Smooth muscle cell (in vitro differentiated cells): ENCODE results near the gene DDX21. TPM values are rescaled to one million over a fixed set of nuclear protein-coding genes. Genes with fewer than 3 reads are reported as not detected.
"Not testable (repeated sequence)": the region's sequence is repeated elsewhere in the genome, so short reads cannot be mapped to it uniquely, and the experiment has no call there.

Experiments
- DNase-seq: peaks from one replicate; lab custom pipeline; 2025; ENCODE audit not compliant: unreplicated experiment; lab: John Stamatoyannopoulos, UW
- H2AFZ ChIP-seq: fragments of 200-600 bp; sonication (generic); 2 replicates; pipeline ENCODE4 v1.6.0; 2016; ENCODE audit warnings: antibody characterized with exemption, low read depth, mild to moderate bottlenecking
- H3F3A ChIP-seq: fragments of 200-600 bp; sonication (generic); 2 replicates; pipeline ENCODE4 v1.6.0; 2017; ENCODE audit warnings: antibody characterized with exemption, low read depth
- H3K27ac ChIP-seq: fragments of 200-600 bp; sonication (generic); 2 replicates; pipeline ENCODE4 v1.5.1; 2016; ENCODE audit warnings: low read depth, mild to moderate bottlenecking
- H3K27me3 ChIP-seq: fragments of 200-600 bp; sonication (generic); 2 replicates; pipeline ENCODE4 v1.6.1; 2016; ENCODE audit warnings: low read depth, mild to moderate bottlenecking
- H3K36me3 ChIP-seq: fragments of 200-600 bp; sonication (generic); 2 replicates; pipeline ENCODE4 v1.5.1; 2016; ENCODE audit warnings: low read depth
- H3K4me1 ChIP-seq: fragments of 200-600 bp; sonication (generic); 2 replicates; pipeline ENCODE4 v1.5.1; 2016; ENCODE audit warnings: low read depth
- H3K4me2 ChIP-seq: fragments of 200-600 bp; sonication (generic); 2 replicates; pipeline ENCODE4 v1.6.0; 2016; ENCODE audit warnings: mild to moderate bottlenecking
- H3K4me3 ChIP-seq: fragments of 200-600 bp; sonication (generic); 2 replicates; pipeline ENCODE4 v1.5.1; 2016; ENCODE audit warnings: mild to moderate bottlenecking
- H3K79me2 ChIP-seq: fragments of 200-600 bp; sonication (generic); 2 replicates; pipeline ENCODE4 v1.6.0; 2016; ENCODE audit warnings: low read depth, mild to moderate bottlenecking
- H3K9ac ChIP-seq: fragments of 200-600 bp; sonication (generic); 2 replicates; pipeline ENCODE4 v1.6.0; 2016; ENCODE audit warnings: low read depth
- H3K9me3 ChIP-seq: fragments of 200-600 bp; sonication (generic); replicated peaks from 2 replicates; pipeline ENCODE4 v1.5.1; 2016; ENCODE audit warnings: low read depth
- H4K20me1 ChIP-seq: fragments of 200-600 bp; sonication (generic); 2 replicates; pipeline ENCODE4 v1.6.0; 2016; ENCODE audit warnings: low read depth
- CTCF ChIP-seq: fragments of 200-600 bp; sonication (generic); IDR thresholded peaks from 2 replicates; pipeline ENCODE4 v1.5.1; 2017; ENCODE audit warnings: borderline replicate concordance, mild to moderate bottlenecking, antibody characterized with exemption; ENCODE audit not compliant: insufficient read depth, poor library complexity, severe bottlenecking
- WGBS: methylation state at CpG from one replicate; pipeline ENCODE4 v1.1.7; 2016; ENCODE audit warnings: low lambda C conversion rate; 5-methylcytosine and 5-hydroxymethylcytosine counted together
- polyA plus RNA-seq: library from polyadenylated mRNA; unstranded; fragments of >200 nt; fragmentation: Nextera tagmentation; extraction: Ambion mirVana; gene quantifications from 2 replicates; pipeline ENCODE4 v1.2.1, GENCODE V29; 2016
- total RNA-seq: library from RNA; depleted of rRNA; stranded (reverse); fragments of >200 nt; gene quantifications from 2 replicates; pipeline ENCODE4 v1.2.3, GENCODE V29; 2014

DDX21 gene
- total and polyA plus RNA-seq, 2 experiments from 2014 or later, result 9.9 to 47.7 TPM

DNA sequence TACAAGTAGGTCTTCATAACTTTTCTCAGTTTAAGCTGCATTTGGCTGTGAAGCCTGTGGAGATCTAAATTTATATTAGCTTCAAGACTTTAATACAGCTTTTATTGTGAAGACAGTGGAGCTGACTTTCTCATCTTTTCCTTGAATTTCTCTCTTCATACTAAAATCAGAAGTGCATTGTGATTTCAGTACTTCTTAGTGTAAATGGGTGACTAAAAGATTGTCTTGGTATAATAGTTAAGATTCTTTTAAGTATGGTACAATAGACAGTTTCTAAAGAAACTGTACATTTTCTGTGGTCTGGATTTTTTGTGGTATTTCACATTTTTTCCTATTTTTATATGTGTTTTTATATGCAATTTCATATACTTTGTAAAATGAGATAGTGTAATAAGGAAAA, 21.0 kb upstream of the DDX21 start:
- Histone ChIP-seq H3K27me3 (no peaks in the 10 kb centered on the region), H3K79me2 (peaks cover 5% of the 10 kb centered on the region), H3K4me2 (no peak overlapping the region), H4K20me1 (peaks cover 20% of the 10 kb centered on the region), H3K4me3 (no peak overlapping the region), H3K27ac (no peak overlapping the region), H3K4me1 (no peaks in the 10 kb centered on the region), H3K36me3 (peaks cover 18% of the 10 kb centered on the region), H3K9ac (no peak overlapping the region), H3K9me3 (no peaks in the 10 kb centered on the region), H2AFZ (no peak overlapping the region), H3F3A (no peaks in the 10 kb centered on the region)
- no peak for DNase-seq
- TF ChIP-seq CTCF, result no peak

GRCh38 chr10:68938117-68938516, 17.9 kb upstream of the DDX21 start:
- Histone ChIP-seq H3K79me2 (peaks cover 8% of the 10 kb centered on the region), H2AFZ (no peak overlapping the region), H3K27ac (no peak overlapping the region), H3K9ac (no peak overlapping the region), H3K4me3 (no peak overlapping the region), H3F3A (no peaks in the 10 kb centered on the region), H3K36me3 (peaks cover 17% of the 10 kb centered on the region), H3K4me1 (no peaks in the 10 kb centered on the region), H4K20me1 (peaks cover 18% of the 10 kb centered on the region), H3K9me3 (no peaks in the 10 kb centered on the region), H3K4me2 (no peak overlapping the region), H3K27me3 (no peaks in the 10 kb centered on the region)
- TF ChIP-seq CTCF, result no peak
- DNase-seq, result no peak
- WGBS, result 95% methylated on average over 2 of the region's 2 CpGs

- no peak for DNase-seq
- H3K4me3 ChIP-seq, result no peak overlapping the region
- no peak overlapping the region for H3K9ac ChIP-seq
- H3K36me3 ChIP-seq, result peaks cover 22% of the 10 kb centered on the region
- no peaks in the 10 kb centered on the region for H3F3A ChIP-seq
- H3K9me3 ChIP-seq, result no peaks in the 10 kb centered on the region
- no peak overlapping the region for H3K27ac ChIP-seq
- no peak for TF ChIP-seq CTCF
- H2AFZ ChIP-seq, result no peak overlapping the region
- WGBS, result 100% methylated on average over 2 of the region's 2 CpGs
- H3K4me2 ChIP-seq, result no peak overlapping the region
- H3K27me3 ChIP-seq, result no peaks in the 10 kb centered on the region
- H3K4me1 ChIP-seq, result no peaks in the 10 kb centered on the region
- peaks cover 8% of the 10 kb centered on the region for H3K79me2 ChIP-seq
- H4K20me1 ChIP-seq, result peaks cover 18% of the 10 kb centered on the region
Measured at GRCh38 chr10:68938884-68939283, 17.1 kb upstream of the DDX21 start.

DNA sequence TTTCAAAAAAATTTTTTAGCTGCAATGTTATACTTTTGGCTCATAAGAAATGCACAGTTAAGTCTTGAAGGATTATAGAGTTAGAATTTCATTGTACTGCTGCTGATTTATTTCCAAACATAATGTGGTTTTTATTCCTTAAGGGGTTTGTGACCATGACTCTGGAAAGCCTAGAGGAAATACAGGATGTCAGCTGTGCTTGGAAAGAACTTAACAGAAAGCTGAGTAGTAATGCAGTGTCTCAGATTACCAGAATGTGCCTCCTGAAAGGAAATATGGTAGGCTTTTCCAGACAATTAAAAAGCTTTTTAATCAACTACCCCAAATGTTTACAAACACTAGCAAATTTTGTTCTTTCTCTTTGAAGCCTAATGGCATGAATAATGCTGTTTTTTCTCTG, 15.1 kb upstream of the DDX21 start:
- H3K27me3 ChIP-seq, H3K79me2 ChIP-seq, DNase-seq, H3F3A ChIP-seq, H3K27ac ChIP-seq, H3K4me3 ChIP-seq, H3K9me3 ChIP-seq, H3K4me1 ChIP-seq, H3K4me2 ChIP-seq, H2AFZ ChIP-seq, H3K9ac ChIP-seq: not testable (repeated sequence)
- H3K36me3 ChIP-seq, result peaks cover 22% of the 10 kb centered on the region
- peaks cover 11% of the 10 kb centered on the region for H4K20me1 ChIP-seq
